HG02970 (cell line): ENCODE data around the gene SMAD2.

ENCODE experiments used
- ATAC-seq: cut with Tn5 transposase; IDR thresholded peaks from one replicate; pipeline ENCODE4 v1.9.1; 2021; ENCODE audit warnings: mild to moderate bottlenecking, moderate library complexity, moderate number of reproducible peaks; ENCODE audit not compliant: unreplicated experiment, low FRiP score

SMAD2 gene

GRCh38 chr18:47899107-47899840, 31.2 kb downstream of the SMAD2 start:
- ATAC-seq: no peak

- no peak for ATAC-seq
Observed at GRCh38 chr18:47898696-47899095, 31.8 kb downstream of the SMAD2 start.

- no peak for ATAC-seq
Observed at GRCh38 chr18:47898055-47898454, 32.4 kb downstream of the SMAD2 start.

GRCh38 chr18:47895565-47896250, 34.8 kb downstream of the SMAD2 start:
- no peak for ATAC-seq

GRCh38 chr18:47893939-47894699, 36.3 kb downstream of the SMAD2 start:
- ATAC-seq: no peak

- ATAC-seq: no peak
Observed at GRCh38 chr18:47893047-47893446, 37.4 kb downstream of the SMAD2 start.

GRCh38 chr18:47888156-47888555, 42.3 kb downstream of the SMAD2 start:
- no peak for ATAC-seq

- no peak for ATAC-seq
Observed at GRCh38 chr18:47887227-47887626, 43.2 kb downstream of the SMAD2 start.

- no peak for ATAC-seq
Observed at GRCh38 chr18:47883771-47884413, 46.6 kb downstream of the SMAD2 start.

GRCh38 chr18:47882641-47883040, 47.8 kb downstream of the SMAD2 start:
- ATAC-seq: no peak

GRCh38 chr18:47881752-47882455, 48.6 kb downstream of the SMAD2 start:
- ATAC-seq: no peak

GRCh38 chr18:47881042-47881441, 49.4 kb downstream of the SMAD2 start:
- no peak for ATAC-seq

GRCh38 chr18:47877892-47878291, 52.6 kb downstream of the SMAD2 start:
- no peak for ATAC-seq

- no peak for ATAC-seq
Observed at GRCh38 chr18:47876813-47877212, 53.6 kb downstream of the SMAD2 start.

GRCh38 chr18:47873625-47874024, 56.8 kb downstream of the SMAD2 start:
- ATAC-seq: no peak

- no peak for ATAC-seq
Observed at GRCh38 chr18:47872426-47872825, 58.0 kb downstream of the SMAD2 start.

- ATAC-seq: no peak
Observed at GRCh38 chr18:47871288-47871687, 59.2 kb downstream of the SMAD2 start.

GRCh38 chr18:47870605-47871004, 59.9 kb downstream of the SMAD2 start:
- ATAC-seq: no peak

GRCh38 chr18:47868744-47869143, 61.7 kb downstream of the SMAD2 start:
- no peak for ATAC-seq

- no peak for ATAC-seq
Observed at GRCh38 chr18:47865183-47865582, 65.3 kb downstream of the SMAD2 start.
